GM12801 (cell line): Measurements from ENCODE around the gene TNRC18.

Experiments
- CTCF ChIP-seq: IDR thresholded peaks from one replicate; pipeline ENCODE4 v1.5.1; 2011; ENCODE audit warnings: control low read depth; ENCODE audit not compliant: insufficient read length; ENCODE audit errors: extremely low read depth

The TNRC18 gene

GRCh38 chr7:5455175-5455574 lies 31.5 kb upstream of the TNRC18 start:
- TF ChIP-seq CTCF: no peak

GRCh38 chr7:5454485-5454884 lies 30.9 kb upstream of the TNRC18 start:
- no peak for TF ChIP-seq CTCF

GRCh38 chr7:5453566-5454075 lies 30.0 kb upstream of the TNRC18 start:
- TF ChIP-seq CTCF: no peak

GRCh38 chr7:5452937-5453540 lies 29.4 kb upstream of the TNRC18 start:
- no peak for TF ChIP-seq CTCF

GRCh38 chr7:5452470-5452899 lies 28.9 kb upstream of the TNRC18 start:
- no peak for TF ChIP-seq CTCF

GRCh38 chr7:5451391-5451790 lies 27.8 kb upstream of the TNRC18 start:
- no peak for TF ChIP-seq CTCF

GRCh38 chr7:5450549-5451327 lies 27.1 kb upstream of the TNRC18 start:
- no peak for TF ChIP-seq CTCF
